AG09309 (cell line): ENCODE data around the gene CFH.

Experiments used
- DNase-seq: peaks from one replicate; pipeline ENCODE4 v3.0.0-alpha.2; 2010; ENCODE audit warnings: low read depth
- H3K4me3 ChIP-seq: 2 replicates; pipeline ENCODE4 v1.5.1; 2011; ENCODE audit warnings: mild to moderate bottlenecking, low read depth, low read length, moderate library complexity; ENCODE audit not compliant: control insufficient read depth
- CTCF ChIP-seq: IDR thresholded peaks from 2 replicates; pipeline ENCODE4 v1.5.1; 2011; ENCODE audit warnings: mild to moderate bottlenecking, low read depth, low read length, inconsistent platforms; ENCODE audit not compliant: insufficient read depth, control insufficient read depth; ENCODE audit errors: missing control alignments

CFH gene

DNA sequence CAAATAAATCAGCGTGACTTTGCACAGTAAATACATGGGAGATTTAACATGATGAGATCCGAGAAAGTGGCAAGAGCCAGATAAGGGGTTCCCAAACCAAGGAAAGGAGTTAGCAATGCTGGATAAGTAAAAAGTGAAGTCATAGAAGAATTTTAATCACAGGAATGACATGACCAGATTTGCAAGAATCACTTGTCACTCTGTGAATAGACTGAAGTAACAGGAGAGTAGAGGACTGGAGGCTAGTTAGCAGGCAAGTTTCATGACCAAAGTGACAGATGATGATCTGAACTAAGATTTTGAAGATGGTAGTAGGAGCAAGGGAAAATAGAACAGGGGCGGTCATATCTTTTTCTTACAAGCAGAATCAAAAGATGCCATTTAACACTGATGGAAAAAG lies 8.4 kb downstream of the CFH start:
- TF ChIP-seq CTCF = no peak
- DNase-seq = no peak
- no peak overlapping the region for H3K4me3 ChIP-seq

DNA sequence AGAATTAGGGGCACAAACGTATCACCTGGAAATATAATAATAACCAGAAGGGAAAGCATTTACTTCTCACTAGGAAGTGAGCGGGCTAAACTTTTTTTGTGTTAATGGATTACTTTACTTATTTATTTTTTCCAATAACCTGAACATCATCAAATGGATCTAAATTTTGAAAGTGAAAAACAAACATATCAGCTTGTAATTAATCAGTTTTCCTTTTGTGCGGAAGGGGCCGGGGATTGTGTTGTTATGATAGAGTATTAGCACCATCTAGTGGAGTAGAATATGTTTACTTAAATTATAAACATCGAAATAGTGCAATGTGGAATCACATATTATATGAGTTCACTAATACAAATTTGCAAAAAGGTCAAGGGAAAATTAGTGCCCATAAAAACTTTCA lies 9.0 kb downstream of the CFH start:
- TF ChIP-seq CTCF = peak; percentile 32
- no peak overlapping the region for H3K4me3 ChIP-seq

DNA sequence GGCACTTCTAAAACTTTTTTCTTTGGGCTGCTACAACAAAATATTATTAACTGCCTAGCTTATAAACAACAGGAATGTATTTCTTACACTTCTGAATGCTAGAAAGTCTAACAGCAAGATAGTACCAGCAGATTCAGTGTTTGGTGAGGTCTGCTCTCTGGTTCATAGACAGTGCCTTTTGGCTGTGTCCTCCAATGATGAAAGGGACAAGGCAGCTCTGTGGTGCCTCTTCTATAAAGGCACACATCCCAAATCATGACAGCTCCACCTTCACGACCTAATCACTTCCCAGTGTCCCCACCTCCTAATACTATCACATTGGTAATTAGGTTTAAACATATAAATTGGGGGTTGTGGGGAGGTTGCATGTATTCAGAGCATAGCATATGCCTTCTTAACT lies 9.5 kb downstream of the CFH start:
- no peak for TF ChIP-seq CTCF
- H3K4me3 ChIP-seq = no peak overlapping the region
- no peak for DNase-seq

More for the DNA sequence above, 9.0 kb downstream of the CFH start:
- DNase-seq = no peak

GRCh38 chr1:196667131-196667530 lies 15.3 kb downstream of the CFH start:
- DNase-seq = no peak
- TF ChIP-seq CTCF = no peak
- no peak overlapping the region for H3K4me3 ChIP-seq

DNA sequence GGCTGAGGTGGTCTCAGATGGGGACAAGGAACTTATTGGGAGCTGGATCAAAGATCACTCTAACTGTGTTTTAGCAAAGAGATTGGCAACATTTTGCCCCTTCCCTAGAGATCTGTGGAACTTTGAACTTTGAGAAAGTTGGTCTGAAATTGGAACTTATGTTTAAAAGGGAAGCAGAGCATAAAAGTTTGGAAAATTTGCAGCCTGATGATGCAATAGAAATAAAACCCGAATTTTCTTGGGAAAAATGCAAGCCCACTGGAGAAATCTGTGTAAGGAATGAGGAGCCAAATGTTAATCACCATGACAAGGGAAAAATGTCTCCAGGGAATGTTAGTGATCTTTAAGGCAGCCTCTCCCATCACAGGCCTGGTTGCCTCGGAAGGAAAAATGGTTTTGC lies 17.2 kb downstream of the CFH start:
- no peak for TF ChIP-seq CTCF
- no peak for DNase-seq
- no peak overlapping the region for H3K4me3 ChIP-seq

DNA sequence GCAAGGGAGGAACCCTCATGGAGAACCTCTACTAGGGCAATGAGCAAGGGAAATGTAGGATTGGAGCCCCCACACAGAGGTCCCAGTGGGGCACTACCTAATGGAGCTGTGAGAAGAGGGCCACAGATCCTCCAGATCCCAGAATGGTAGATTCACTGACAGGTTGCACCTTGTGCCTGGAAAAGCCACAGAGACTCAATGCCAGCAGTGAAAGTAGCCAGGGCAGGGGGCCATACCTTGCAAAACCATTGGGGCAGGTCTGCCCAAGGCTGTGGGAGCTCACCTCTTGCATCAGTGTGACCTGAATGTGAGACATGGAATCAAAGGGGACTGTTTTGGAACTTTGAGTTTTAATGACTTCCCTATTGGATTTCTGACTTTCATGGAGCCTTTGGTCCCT lies 17.9 kb downstream of the CFH start:
- DNase-seq = no peak
- no peak for TF ChIP-seq CTCF
- H3K4me3 ChIP-seq = no peak overlapping the region

GRCh38 chr1:196674908-196675307 lies 23.1 kb downstream of the CFH start:
- DNase-seq = no peak
- TF ChIP-seq CTCF = no peak
- no peak overlapping the region for H3K4me3 ChIP-seq
